Effector memory CD8-positive, alpha-beta T cell (primary cell): ENCODE results near the gene PDLIM4.

Source experiments
- ATAC-seq: fragments of 150-1000 bp; cut with Tn5 transposase; replicated peaks from 2 replicates; pipeline ENCODE4 v1.10.0; 2021; ENCODE audit warnings: mild to moderate bottlenecking, moderate library complexity
- DNase-seq, 3 experiments: peaks; one replicate each; pipeline ENCODE4 v3.0.0; 2021
- H3K27ac Mint-ChIP-seq, 2 donors: one replicate each; pipeline ENCODE4 v1.8.0; 2022; ENCODE audit warnings: mild to moderate bottlenecking in 2 of 2, mixed read lengths in 2 of 2, moderate library complexity in 2 of 2
- H3K27me3 Mint-ChIP-seq, 2 donors: one replicate each; pipeline ENCODE4 v1.8.0; 2022; ENCODE audit warnings: mixed read lengths in 2 of 2
- H3K36me3 Mint-ChIP-seq: one replicate; pipeline ENCODE4 v1.8.0; 2022; ENCODE audit warnings: mild to moderate bottlenecking, moderate library complexity, mixed read lengths; ENCODE audit not compliant: insufficient read depth
- H3K4me1 Mint-ChIP-seq, 2 donors: one replicate each; pipeline ENCODE4 v1.8.0; 2022; ENCODE audit warnings: low read depth in 2 of 2, mixed read lengths in 2 of 2
- H3K4me3 Mint-ChIP-seq, 2 donors: one replicate each; pipeline ENCODE4 v1.8.0; 2022; ENCODE audit warnings: mild to moderate bottlenecking in 2 of 2, mixed read lengths in 2 of 2, moderate library complexity in 2 of 2
- H3K9me3 Mint-ChIP-seq, 2 donors: one replicate each; pipeline ENCODE4 v1.8.0; 2022; ENCODE audit warnings: mixed read lengths in 2 of 2

PDLIM4 gene

DNA sequence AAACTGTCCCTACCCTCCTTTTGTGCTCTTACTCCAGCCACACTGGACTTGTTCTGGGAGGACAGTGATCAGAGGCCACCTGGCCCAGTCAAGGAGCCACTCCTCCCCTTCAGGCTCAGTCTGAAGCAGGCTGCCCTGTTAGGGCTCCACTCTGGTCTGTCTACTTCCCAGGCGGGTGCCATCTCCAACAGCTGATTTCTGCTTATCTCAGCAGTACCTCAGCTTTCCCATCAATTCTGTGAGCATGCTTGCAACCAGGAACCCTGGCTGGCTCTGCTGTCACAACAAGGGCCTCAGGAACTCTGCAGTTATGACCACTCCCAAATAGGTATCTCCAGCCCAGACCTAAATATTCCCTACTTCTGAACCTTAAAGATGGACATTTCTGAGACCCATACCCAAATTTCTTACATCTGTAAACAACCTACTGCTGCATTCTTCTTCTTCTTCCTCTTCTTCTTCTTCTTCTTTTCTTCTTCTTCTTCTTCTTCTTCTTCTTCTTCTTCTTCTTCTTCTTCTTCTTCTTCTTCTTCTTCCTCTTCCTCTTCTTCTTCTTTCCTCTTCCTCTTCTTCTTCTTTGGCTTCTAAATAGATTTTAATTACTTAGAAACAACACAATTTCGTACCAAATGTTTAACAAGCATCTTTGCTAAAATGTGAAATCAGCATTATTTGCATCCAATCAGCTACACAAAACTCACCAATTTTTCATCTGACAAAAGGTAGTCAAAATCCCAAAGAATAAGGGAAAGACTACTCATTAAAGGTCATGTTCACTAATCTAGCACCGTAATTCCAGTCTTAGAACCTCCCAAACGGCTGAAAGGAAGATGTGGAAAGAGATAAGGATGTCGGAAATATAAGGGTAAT lies 23.1 kb downstream of the PDLIM4 start:
- H3K27me3 Mint-ChIP-seq, result peaks cover 12 to 13% of the 10 kb centered on the region in 2 donors
- no peaks in the 10 kb centered on the region for H3K9me3 Mint-ChIP-seq
- no peak for DNase-seq
- H3K36me3 Mint-ChIP-seq, result no peaks in the 10 kb centered on the region
- peaks cover 0 to 2% of the 10 kb centered on the region in 2 donors for H3K4me1 Mint-ChIP-seq
- no peak for ATAC-seq
- H3K27ac Mint-ChIP-seq, result peak overlapping the region in 1 of 2 donors; percentile 5
- no peak overlapping the region for H3K4me3 Mint-ChIP-seq

DNA sequence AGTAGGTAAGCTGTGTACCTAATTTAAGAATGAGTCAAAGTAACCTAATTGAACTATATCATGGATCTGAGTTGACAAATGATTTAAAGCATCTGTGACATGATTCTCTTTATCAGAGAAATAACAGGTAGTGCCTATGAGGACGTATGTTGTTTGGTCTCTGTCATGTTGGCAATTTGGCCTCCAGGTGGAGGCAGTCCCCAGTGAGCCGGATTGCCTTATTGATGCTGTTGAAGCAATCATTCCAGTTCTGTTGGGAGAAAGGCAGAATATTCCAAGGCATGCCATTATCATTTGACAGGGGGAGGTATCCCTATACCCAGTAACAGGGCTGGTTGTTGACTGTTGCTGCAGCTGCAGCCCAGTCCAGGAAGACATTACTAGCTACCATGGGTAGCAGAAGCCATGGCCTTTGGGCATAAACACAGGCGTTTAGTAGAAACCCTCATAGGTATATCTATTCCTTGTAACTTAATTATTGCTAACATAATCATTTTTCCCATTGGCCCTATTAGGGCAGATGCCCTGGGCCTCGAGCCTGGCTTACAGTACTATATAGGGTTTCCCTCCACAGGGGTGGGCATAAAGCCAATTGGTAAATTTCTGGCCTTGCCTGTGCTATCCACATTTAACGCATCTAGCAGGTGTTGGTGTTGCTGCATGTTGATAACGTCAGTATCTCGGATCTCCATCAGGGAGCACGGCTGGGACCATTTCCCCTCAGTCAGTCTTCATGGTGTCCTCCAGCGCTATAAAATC lies 24.5 kb downstream of the PDLIM4 start:
- Mint-ChIP-seq H3K36me3 (no peaks in the 10 kb centered on the region), H3K4me3 (no peak overlapping the region), H3K27me3 (peaks cover 10 to 12% of the 10 kb centered on the region in 2 donors), H3K4me1 (peaks cover 0 to 2% of the 10 kb centered on the region in 2 donors), H3K27ac (no peak overlapping the region), H3K9me3 (no peaks in the 10 kb centered on the region)
- ATAC-seq (no peak), DNase-seq (no peak)

DNA sequence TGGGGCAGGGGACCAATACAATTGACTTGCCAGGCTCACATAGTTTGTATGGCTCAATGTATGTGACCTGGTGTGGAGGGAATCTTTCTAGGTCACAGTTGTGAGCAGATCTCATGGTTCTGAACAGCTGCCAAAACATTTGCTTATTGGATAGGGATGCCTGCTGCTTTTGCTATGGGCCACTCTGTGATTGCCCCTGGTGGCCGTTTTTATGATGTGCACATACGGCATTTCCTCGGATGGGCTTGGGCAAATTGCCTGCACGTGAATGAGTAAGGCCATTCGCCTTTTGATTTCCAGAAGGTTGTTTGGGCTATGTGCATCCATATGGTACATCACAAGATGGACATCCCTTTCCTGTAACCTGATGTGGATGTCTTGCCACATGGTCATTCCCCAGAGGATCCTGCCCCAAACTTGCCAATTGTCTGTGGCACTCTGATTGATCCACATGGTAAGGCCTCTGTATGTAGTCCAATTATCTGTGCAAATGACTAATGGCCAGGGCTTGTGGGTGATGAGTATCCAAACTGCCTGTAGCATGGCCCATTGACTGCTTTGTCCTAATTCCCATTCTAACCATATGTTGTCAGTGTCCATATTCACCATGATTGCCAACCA lies 26.0 kb downstream of the PDLIM4 start:
- Mint-ChIP-seq H3K27me3 (peaks cover 12 to 25% of the 10 kb centered on the region in 2 donors), H3K9me3 (no peaks in the 10 kb centered on the region), H3K4me3 (no peak overlapping the region), H3K27ac (no peak overlapping the region), H3K36me3 (no peaks in the 10 kb centered on the region), H3K4me1 (peaks cover 0 to 2% of the 10 kb centered on the region in 2 donors)
- ATAC-seq (no peak), DNase-seq (no peak)

DNA sequence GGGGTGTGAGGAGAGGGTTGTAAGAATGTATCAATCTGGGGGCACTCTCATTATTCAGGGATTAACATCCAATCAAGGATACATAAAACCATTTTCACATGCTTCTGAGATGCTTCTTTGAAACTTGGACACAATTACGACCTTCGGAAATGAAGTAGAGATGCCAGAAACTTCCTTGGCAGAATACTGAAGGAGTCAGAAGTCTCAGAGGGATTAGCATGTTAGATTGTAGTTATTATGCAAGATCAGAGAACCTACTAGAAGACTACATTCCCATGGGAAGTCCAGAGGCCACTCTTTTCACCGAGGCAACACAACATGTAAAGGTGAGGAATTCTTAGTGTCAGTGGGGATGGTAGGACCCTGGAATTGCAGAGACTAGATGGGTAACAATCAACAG lies 31.6 kb downstream of the PDLIM4 start:
- DNase-seq, result no peak
- Mint-ChIP-seq H3K4me1 (peaks cover 3 to 7% of the 10 kb centered on the region in 2 donors), H3K27ac (no peak overlapping the region), H3K36me3 (no peaks in the 10 kb centered on the region), H3K4me3 (no peak overlapping the region), H3K9me3 (no peaks in the 10 kb centered on the region), H3K27me3 (peaks cover 5 to 24% of the 10 kb centered on the region in 2 donors)
- no peak for ATAC-seq

DNA sequence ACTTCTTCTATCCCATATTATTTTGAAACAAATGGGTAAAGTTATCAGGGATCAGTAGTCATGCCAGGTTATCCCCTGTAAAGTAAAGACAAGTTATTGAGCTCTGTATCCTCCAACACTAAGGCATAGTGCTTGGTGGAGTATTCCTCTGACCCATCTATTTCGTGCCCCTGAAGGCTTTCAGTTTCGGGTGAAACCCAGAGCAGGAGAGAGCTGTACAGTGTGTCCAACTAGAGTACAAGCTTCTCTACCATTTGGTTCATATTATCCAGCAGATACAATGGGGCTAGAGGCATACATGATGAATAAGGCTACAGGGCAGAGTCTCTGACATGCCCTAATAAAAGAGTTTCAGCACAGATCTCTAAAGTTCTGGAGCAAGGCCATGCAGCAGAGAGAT lies 33.5 kb downstream of the PDLIM4 start:
- no peaks in the 10 kb centered on the region for H3K36me3 Mint-ChIP-seq
- H3K9me3 Mint-ChIP-seq, result no peaks in the 10 kb centered on the region
- H3K4me3 Mint-ChIP-seq, result no peak overlapping the region
- ATAC-seq (no peak), DNase-seq (no peak)
- no peak overlapping the region for H3K27ac Mint-ChIP-seq
- peaks cover 5 to 32% of the 10 kb centered on the region in 2 donors for H3K27me3 Mint-ChIP-seq
- peaks cover 13 to 17% of the 10 kb centered on the region in 2 donors for H3K4me1 Mint-ChIP-seq

DNA sequence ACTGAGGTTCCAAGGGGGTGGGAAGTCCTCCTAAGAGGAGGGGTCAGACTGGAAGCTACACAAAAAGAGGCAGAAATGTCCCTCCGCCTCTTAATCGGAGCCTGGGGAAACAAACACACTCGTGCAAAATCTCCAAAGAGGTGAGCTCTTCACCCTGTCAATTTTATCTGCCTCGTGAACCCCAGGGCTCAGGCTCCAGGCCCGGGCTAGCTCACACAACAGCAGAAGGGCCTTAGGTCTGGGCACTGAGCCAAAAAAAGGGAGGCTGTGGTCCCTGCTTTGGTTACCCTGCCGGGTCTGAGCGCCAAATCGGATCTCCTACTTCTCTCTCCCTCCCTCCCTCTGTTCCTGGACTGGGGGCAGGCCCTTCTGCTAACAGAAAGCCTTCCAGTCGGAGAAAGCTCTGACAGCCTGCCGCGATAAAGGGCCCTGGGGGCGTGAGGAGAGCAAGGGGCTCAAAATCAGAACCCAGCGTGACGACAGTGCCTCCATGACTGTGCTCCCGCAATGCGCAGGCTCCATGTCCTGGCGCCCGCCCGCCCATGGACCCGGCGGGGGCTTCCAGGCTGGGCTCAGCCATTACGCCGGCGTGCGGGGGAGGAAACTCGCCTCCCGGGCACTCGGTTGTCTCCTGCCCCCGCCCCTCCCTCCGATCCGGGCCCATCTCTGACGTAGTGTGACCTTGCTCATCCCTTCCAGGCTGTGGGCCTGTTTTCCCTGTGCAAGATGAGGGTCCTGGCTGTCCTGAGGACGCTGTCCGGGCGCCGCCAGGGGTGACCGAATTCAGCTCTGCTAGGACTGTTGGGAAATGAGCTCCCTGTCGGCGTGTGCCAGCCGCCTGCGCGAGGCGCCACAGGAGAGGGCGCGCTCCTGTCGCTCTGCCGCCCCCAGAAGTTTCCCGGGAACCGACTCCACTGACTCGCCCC lies 35.8 kb downstream of the PDLIM4 start:
- Mint-ChIP-seq H3K4me3 (peak overlapping the region; percentile 95 to 98), H3K4me1 (peaks cover 13 to 17% of the 10 kb centered on the region in 2 donors), H3K36me3 (no peaks in the 10 kb centered on the region), H3K27me3 (peaks cover 5 to 33% of the 10 kb centered on the region in 2 donors), H3K27ac (peak overlapping the region; percentile 22 to 70), H3K9me3 (no peaks in the 10 kb centered on the region)
- DNase-seq, result peak; percentile 46 to 52 (median 51)
- ATAC-seq, result peak; percentile 53

DNA sequence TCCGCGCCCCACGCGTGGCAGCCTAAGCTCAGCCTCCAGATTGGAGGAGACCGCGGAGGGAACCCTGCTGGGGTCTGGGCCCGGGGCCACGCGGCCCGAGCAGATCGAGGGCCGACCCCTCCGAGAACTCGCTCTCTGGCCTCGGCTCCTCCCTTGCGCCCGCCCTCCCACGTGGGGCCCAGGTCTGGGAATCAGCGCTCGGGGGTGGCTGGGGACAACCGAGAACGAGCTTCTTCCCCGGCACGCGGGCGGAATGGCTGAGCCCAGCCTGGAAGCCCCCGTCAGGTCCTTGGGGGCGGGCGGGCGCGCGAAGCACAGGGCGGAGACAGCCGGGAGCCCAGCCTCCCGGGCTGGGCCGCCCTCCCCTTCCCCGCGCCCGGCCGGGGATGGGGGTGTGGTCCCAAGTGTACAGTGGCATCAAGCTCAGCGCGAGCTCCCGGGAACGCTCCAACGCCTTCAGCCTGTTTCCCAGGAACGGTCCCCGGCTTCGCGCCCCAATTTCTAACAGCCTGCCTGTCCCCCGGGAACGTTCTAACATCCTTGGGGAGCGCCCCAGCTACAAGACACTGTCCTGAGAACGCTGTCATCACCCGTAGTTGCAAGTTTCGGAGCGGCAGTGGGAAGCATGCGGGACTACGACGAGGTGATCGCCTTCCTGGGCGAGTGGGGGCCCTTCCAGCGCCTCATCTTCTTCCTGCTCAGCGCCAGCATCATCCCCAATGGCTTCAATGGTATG lies 36.7 kb downstream of the PDLIM4 start, which contains the start of gene SLC22A4:
Gene SLC22A4, plus strand, starts transcription at position 403 of the 736 bp plus-strand sequence. Its CDS starts 223 bp downstream, at position 626.
- Mint-ChIP-seq H3K27me3 (peaks cover 1 to 25% of the 10 kb centered on the region in 2 donors), H3K27ac (peak within 1 kb of the TSS; percentile 22 to 83), H3K4me3 (peak within 1 kb of the TSS; percentile 95 to 98), H3K36me3 (no peaks in the 10 kb centered on the region), H3K4me1 (peaks cover 13 to 17% of the 10 kb centered on the region in 2 donors), H3K9me3 (no peaks in the 10 kb centered on the region)
- DNase-seq (peak; percentile 57 to 70 (median 61)), ATAC-seq (peak; percentile 79)

DNA sequence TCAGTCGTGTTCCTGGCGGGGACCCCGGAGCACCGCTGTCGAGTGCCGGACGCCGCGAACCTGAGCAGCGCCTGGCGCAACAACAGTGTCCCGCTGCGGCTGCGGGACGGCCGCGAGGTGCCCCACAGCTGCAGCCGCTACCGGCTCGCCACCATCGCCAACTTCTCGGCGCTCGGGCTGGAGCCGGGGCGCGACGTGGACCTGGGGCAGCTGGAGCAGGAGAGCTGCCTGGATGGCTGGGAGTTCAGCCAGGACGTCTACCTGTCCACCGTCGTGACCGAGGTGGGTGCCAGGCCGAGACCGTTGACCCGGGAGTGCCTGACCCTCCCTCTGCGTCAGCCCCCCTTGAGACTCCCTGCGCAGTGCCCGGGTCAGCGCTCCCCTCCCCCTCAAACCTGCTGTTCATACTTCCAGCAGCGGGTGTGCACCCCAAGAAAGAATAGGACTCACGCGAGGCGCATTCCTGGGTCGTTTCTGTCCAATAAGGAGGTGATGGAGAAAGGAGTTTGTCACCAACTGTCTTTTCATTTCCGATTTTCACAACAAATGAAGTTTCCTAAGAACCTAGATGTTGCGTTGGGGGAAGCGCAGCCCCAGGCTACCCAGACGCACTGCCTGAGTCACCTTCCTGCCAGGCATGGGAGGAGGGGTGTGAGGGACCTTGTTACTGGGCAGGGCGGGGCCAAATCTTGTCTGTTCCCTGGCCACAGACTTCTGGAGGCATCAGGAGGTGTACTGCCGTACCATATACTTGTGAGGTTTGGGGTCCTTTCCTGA lies 37.4 kb downstream of the PDLIM4 start:
- peaks cover 0 to 22% of the 10 kb centered on the region in 2 donors for H3K27me3 Mint-ChIP-seq
- H3K36me3 Mint-ChIP-seq, result no peaks in the 10 kb centered on the region
- DNase-seq (peak; percentile 24 to 52 (median 42)), ATAC-seq (peak; percentile 53)
- peak overlapping the region in 1 of 2 donors; percentile 83 for H3K27ac Mint-ChIP-seq
- no peaks in the 10 kb centered on the region for H3K9me3 Mint-ChIP-seq
- peak overlapping the region; percentile 95 to 98 for H3K4me3 Mint-ChIP-seq
- H3K4me1 Mint-ChIP-seq, result peaks cover 13 to 17% of the 10 kb centered on the region in 2 donors

DNA sequence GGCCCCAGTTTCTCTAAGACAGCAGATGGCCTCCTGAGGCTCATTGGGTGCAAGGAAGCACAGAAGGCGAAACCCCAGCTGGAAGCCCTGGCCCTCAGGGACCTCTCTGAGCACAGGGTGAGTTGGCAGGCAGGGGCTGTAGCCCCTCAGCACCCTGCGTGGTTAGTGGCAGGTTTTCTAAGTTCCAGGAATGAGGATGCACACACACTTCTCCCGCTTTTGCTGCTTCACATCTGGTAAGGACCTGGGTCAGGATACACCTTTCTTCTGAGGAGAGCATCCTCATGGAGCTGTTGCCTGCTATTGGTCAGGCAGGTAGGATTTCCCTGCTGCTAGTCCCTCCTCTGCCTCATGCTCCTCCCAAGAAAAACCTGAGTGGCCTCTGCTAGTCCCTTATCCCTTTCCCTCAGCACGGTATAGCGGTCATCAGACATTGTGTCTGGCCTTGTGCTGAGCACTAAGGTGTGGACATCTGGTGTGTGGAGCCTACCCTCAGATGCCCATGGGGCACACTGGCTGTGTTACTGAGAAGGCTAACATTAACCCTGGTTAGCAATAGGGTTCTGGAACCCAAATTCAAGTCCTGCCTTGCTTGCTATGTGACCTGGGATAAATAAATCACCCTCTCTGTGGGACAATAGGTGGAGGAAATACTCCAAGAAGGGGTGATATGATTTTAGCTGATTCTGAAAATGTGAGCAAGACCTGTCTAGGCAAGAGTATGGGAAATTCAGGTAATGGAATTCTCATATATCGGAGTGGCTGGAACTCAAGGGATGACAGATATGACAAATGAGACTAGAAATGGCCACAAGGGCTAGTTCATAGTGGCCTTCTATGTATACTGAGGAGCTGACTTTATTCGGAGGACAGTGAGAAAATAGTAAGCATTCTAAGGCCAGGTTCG lies 38.3 kb downstream of the PDLIM4 start:
- ATAC-seq (no peak), DNase-seq (no peak)
- H3K36me3 Mint-ChIP-seq, result no peaks in the 10 kb centered on the region
- peaks cover 0 to 22% of the 10 kb centered on the region in 2 donors for H3K27me3 Mint-ChIP-seq
- no peaks in the 10 kb centered on the region for H3K9me3 Mint-ChIP-seq
- peak overlapping the region; percentile 95 to 98 for H3K4me3 Mint-ChIP-seq
- H3K4me1 Mint-ChIP-seq, result peaks cover 13 to 17% of the 10 kb centered on the region in 2 donors
- peak overlapping the region in 1 of 2 donors; percentile 83 for H3K27ac Mint-ChIP-seq

DNA sequence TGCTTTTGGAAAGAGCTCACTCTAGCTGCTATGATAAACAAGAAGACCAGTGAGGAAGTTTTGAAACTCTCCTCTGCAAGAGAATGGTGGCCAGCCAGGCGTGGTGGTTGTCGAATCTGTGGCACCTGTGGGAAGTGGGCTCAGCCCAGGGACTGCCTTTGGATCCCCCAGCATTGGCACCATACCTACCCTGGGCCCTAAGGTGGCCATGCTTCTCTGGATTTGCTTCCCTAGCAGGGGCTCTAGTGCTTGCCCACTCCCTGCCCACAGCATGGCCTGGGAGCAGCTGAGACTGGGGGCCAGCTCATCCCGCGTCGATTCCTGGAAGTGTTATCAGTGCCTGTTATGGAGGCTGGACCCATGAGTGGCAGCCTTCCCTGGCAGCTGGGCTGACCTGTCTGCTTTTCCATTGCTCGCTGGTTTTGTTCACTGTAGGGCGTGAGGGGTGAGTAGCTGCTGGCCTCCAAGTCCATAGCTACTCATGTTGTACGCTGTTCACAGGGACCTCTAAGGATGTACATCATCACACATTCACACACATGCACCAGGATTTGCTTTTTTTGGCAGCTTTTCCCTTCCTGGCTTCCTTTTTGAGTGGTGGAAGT lies 39.0 kb downstream of the PDLIM4 start:
- ATAC-seq, result no peak
- Mint-ChIP-seq H3K4me1 (peaks cover 13 to 17% of the 10 kb centered on the region in 2 donors), H3K4me3 (no peak overlapping the region), H3K27ac (no peak overlapping the region), H3K9me3 (no peaks in the 10 kb centered on the region), H3K36me3 (no peaks in the 10 kb centered on the region), H3K27me3 (peaks cover 0 to 22% of the 10 kb centered on the region in 2 donors)
- no peak for DNase-seq
